Activated CD8-positive, alpha-beta T cell treated with anti-CD3 and anti-CD28 coated beads for 36 hours (primary cell): Measurements from ENCODE around the gene PAM16. TPM values are rescaled to one million over a fixed set of nuclear protein-coding genes. Genes with fewer than 3 reads are reported as not detected.

ENCODE experiments used
- ATAC-seq: fragments of 200-7000 bp; cut with Tn5 transposase; one replicate; pipeline ENCODE4 v1.10.0; 2021; ENCODE audit warnings: mild to moderate bottlenecking, moderate library complexity
- CTCF ChIA-PET: fragments of 350-600 bp; sonication (Branson Sonifier 250); formaldehyde crosslinking; loops from one replicate; lab custom pipeline; 2021; ENCODE audit warnings: antibody characterized with exemption; lab: Charles Lee
- POLR2A ChIA-PET: fragments of 350-600 bp; sonication (Branson Sonifier 250); formaldehyde crosslinking; loops from one replicate; lab custom pipeline; 2021; ENCODE audit warnings: antibody characterized with exemption; lab: Charles Lee
- DNase-seq: peaks from one replicate; pipeline ENCODE4 v3.0.0-alpha.2; 2020
- H3K27ac Mint-ChIP-seq: one replicate; pipeline ENCODE4 v1.8.0; 2021; ENCODE audit warnings: mild to moderate bottlenecking, mixed read lengths
- H3K27me3 Mint-ChIP-seq: one replicate; pipeline ENCODE4 v1.8.0; 2021; ENCODE audit warnings: mixed read lengths
- H3K36me3 Mint-ChIP-seq: one replicate; pipeline ENCODE4 v1.8.0; 2021; ENCODE audit warnings: low read depth, mixed read lengths
- H3K4me1 Mint-ChIP-seq: one replicate; pipeline ENCODE4 v1.8.0; 2021; ENCODE audit warnings: low read depth, mixed read lengths
- H3K4me3 Mint-ChIP-seq: one replicate; pipeline ENCODE4 v1.8.0; 2021; ENCODE audit warnings: mild to moderate bottlenecking, moderate library complexity, mixed read lengths
- H3K9me3 Mint-ChIP-seq: one replicate; pipeline ENCODE4 v1.8.0; 2021; ENCODE audit warnings: mixed read lengths
- CTCF ChIP-seq: fragments of 200-600 bp; IDR thresholded peaks from one replicate; pipeline ENCODE4 v1.8.0; 2022; ENCODE audit warnings: antibody characterized with exemption, mild to moderate bottlenecking
- intact Hi-C: fragments of 100-400 bp; cut with micrococcal nuclease; formaldehyde crosslinking; loops from one replicate; pipeline ENCODE4 v1.10.0; 2022
- total RNA-seq, 2 experiments: library from RNA; stranded (reverse); gene quantifications; one replicate each; pipeline ENCODE4 v1.2.3, GENCODE V29; 2021

PAM16 gene
- total RNA-seq, 2 experiments from 2014 or later: 65.9 to 70.1 TPM

DNA sequence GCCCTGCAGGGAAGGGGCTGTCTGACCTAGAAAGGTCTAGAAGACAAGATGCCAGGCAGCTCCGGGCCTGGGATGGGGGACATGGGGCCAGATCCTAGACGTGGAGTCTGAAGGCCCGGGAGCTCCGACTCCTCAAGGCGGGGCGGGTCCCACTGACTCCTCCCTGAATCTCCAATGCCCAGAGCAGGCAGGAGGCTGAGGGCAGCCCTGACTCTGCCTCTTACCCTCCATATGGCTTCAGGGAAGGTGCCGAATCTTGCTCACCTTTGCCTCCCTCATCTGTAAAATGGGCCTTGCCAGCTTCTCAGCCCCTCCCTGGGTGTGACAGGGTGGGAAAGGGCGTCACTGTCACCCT is 35.3 kb upstream of the PAM16 start:
- Mint-ChIP-seq H3K9me3 (no peaks in the 10 kb centered on the region), H3K4me1 (no peaks in the 10 kb centered on the region), H3K27me3 (no peaks in the 10 kb centered on the region), H3K36me3 (peaks cover 7% of the 10 kb centered on the region), H3K27ac (no peak overlapping the region), H3K4me3 (no peak overlapping the region)
- DNase-seq: no peak
- no peak for TF ChIP-seq CTCF
- ATAC-seq: no peak
- intact Hi-C loops: no loop called here
- POLR2A ChIA-PET: no interaction called here
- CTCF ChIA-PET: interaction anchor here (1.3 kb wide), 1 partner anchor 16 kb away, joined by 5 read pairs; no protein-coding TSS in a partner anchor

DNA sequence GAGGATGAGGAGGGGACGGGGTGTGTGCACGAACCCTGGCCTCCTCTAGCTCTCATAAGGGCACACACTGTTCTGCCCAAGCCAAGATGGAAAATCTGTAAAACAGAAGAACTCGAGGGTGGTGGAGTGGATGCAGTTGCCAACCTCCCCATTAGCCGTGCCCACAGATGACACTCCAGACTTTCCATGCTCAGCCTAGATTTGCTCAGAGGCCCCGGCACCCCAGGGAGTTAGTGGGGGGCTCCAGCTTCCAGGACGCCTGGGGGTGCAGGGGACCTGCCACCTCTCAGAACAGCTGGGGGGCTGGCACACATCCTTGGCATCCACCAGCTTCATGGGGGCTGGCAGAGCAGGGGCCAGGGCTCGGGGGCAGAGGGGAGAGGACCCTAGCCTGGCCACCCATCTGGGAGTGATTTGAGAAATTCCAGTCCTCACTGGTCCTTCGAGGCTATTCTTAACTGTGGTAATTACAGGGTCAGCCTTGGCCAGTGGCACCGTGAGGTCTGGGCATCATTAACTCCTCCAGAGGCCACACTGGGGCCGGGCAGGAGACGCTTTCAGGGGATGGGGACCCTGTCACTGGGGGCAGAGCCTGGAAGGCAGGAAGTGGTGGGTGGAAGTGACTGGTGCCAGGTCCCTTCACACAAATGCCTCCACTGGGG is 34.8 kb upstream of the PAM16 start:
- Mint-ChIP-seq H3K27me3 (no peaks in the 10 kb centered on the region), H3K9me3 (no peaks in the 10 kb centered on the region), H3K4me1 (no peaks in the 10 kb centered on the region), H3K4me3 (no peak overlapping the region), H3K27ac (no peak overlapping the region), H3K36me3 (peaks cover 7% of the 10 kb centered on the region)
- ChIA-PET CTCF (interaction anchor here (1.3 to 1.5 kb wide), 3 partner anchors 17 to 18 kb away, joined by 4 to 5 read pairs (median 5); no protein-coding TSS in a partner anchor), POLR2A (no interaction called here)
- intact Hi-C loops: no loop called here
- TF ChIP-seq CTCF: no peak
- ATAC-seq (peak; percentile 30), DNase-seq (no peak)

DNA sequence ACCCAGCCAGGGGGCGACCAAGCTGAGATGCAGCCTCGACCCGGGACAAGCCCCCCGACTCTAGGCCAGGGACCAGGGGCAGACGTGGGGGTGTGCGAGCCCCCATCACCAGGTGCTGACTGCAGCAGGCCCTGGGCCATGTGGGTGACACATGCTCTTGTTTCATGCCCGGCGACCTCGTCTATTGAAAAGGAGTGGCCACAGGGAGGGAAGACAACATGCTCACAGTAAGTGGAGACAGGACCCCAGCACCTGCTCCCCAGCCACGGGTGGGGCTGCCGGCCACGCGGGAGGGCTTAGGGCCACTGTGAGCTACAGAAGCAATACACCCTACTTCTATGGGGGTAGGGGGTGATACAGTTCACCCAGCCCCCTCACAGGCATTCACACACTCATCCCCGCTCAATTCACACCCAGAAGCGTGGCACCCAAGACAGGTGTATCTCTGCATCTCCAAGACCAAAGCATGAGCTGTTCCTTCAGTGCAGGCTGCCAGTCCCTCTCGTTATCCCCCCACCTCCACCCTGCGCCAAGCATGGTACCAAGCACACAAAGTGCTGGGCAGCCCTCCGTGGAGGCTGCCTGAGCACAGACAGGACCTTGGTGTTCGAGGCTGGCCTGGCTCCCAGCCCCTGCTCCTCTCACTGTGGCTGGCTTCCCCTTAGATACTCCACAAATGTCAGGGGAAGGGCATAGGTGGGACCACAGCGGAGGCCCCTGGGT is 34.1 kb upstream of the PAM16 start:
- ChIA-PET CTCF (interaction anchor here (1.5 kb wide), 2 partner anchors 18 to 19 kb away, joined by 4 to 5 read pairs; no protein-coding TSS in a partner anchor), POLR2A (no interaction called here)
- H3K4me1 Mint-ChIP-seq: no peaks in the 10 kb centered on the region
- H3K36me3 Mint-ChIP-seq: peaks cover 7% of the 10 kb centered on the region
- H3K4me3 Mint-ChIP-seq: no peak overlapping the region
- DNase-seq (no peak), ATAC-seq (no peak)
- H3K9me3 Mint-ChIP-seq: no peaks in the 10 kb centered on the region
- intact Hi-C loops: no loop called here
- H3K27ac Mint-ChIP-seq: no peak overlapping the region
- TF ChIP-seq CTCF: no peak
- no peaks in the 10 kb centered on the region for H3K27me3 Mint-ChIP-seq

GRCh38 chr16:4384509-4384942 is 33.4 kb upstream of the PAM16 start:
- intact Hi-C loops: no loop called here
- ChIA-PET POLR2A (interaction anchor here (1.0 kb wide), 1 partner anchor 11 kb away, joined by 3 read pairs; no protein-coding TSS in a partner anchor), CTCF (interaction anchor here (1.5 kb wide), 2 partner anchors 18 to 19 kb away, joined by 4 to 5 read pairs; no protein-coding TSS in a partner anchor)
- Mint-ChIP-seq H3K36me3 (peaks cover 3% of the 10 kb centered on the region), H3K4me1 (no peaks in the 10 kb centered on the region), H3K27me3 (no peaks in the 10 kb centered on the region), H3K4me3 (no peak overlapping the region), H3K9me3 (no peaks in the 10 kb centered on the region), H3K27ac (no peak overlapping the region)
- TF ChIP-seq CTCF: no peak
- ATAC-seq: no peak
- no peak for DNase-seq
